ENCODE measurements around the gene ZNF625. TPM values are rescaled to one million over a fixed set of nuclear protein-coding genes. Genes with fewer than 3 reads are reported as not detected.

Gene ZNF625
- total and polyA plus RNA-seq, 9 donors: 1.5 to 19.6 (median 8.9) TPM

GRCh38 chr19:12155324-12155860 is 1.1 kb downstream of the ZNF625 start:
- H3K27ac ChIP-seq: no peak overlapping the region
- 12 to 13% (median 12%) methylated on average over 11 of the region's 11 CpGs for WGBS, 3 donors
- intact Hi-C loops (cut with DNase I): loop anchor here in 1 of 4 donors (5.0 kb wide), 1 partner anchor 343 kb away; the partner anchor contains the start of gene ZNF440

DNA sequence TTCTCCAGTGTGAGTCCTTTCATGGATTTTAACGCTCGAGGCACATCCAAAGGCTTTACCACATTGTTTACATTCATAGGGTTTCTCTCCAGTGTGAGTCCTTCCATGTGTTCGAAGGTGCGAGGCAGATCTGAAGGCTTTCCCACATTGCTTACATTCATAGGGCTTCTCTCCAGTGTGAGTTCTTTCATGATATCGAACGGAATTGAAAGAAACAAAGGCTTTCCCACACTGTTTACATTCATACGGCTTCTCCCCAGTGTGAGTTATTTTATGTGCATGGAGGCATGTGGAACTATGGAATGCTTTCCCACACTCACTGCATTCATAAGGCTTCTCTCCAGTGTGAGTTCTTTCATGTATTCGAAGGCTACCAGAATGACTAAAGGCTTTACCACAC is 11.2 kb downstream of the ZNF625 start:
- 89 to 95% (median 92%) methylated on average over 8 of the region's 8 CpGs for WGBS, 3 donors
- Histone ChIP-seq H3K9me3 (no peaks in the 10 kb centered on the region), H3K4me3 (no peak overlapping the region), H3K27me3 (no peaks in the 10 kb centered on the region), H3K36me3 (no peaks in the 10 kb centered on the region), H3K4me1 (ENCODE audit: insufficient read depth) (no peaks in the 10 kb centered on the region), H3K27ac (no peak overlapping the region)
- DNase-seq: no peak
- no peak for TF ChIP-seq POLR2A (IDR thresholded peaks at IDR 0.05)
- TF ChIP-seq, protein P1, sequence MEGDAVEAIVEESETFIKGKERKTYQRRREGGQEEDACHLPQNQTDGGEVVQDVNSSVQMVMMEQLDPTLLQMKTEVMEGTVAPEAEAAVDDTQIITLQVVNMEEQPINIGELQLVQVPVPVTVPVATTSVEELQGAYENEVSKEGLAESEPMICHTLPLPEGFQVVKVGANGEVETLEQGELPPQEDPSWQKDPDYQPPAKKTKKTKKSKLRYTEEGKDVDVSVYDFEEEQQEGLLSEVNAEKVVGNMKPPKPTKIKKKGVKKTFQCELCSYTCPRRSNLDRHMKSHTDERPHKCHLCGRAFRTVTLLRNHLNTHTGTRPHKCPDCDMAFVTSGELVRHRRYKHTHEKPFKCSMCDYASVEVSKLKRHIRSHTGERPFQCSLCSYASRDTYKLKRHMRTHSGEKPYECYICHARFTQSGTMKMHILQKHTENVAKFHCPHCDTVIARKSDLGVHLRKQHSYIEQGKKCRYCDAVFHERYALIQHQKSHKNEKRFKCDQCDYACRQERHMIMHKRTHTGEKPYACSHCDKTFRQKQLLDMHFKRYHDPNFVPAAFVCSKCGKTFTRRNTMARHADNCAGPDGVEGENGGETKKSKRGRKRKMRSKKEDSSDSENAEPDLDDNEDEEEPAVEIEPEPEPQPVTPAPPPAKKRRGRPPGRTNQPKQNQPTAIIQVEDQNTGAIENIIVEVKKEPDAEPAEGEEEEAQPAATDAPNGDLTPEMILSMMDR (IDR thresholded peaks at IDR 0.05): no peak
- no peak for TF ChIP-seq EP300 (IDR thresholded peaks at IDR 0.05)
- intact Hi-C loops (cut with DNase I): loop anchor here in 1 of 4 donors (10.0 kb wide), 2 partner anchors 81 to 351 kb away; partner anchors contain the start of genes ZNF491 and ZNF844

More at GRCh38 chr19:12155324-12155860, 1.1 kb downstream of the ZNF625 start:
- peak overlapping the region; percentile 71 for H3K4me3 ChIP-seq
- H3K36me3 ChIP-seq: no peaks in the 10 kb centered on the region
- H3K4me1 ChIP-seq (ENCODE audit: insufficient read depth): peaks cover 2% of the 10 kb centered on the region
- no peak for DNase-seq
- TF ChIP-seq, protein P1 (IDR thresholded peaks at IDR 0.05): no peak
- no peak for TF ChIP-seq EP300 (IDR thresholded peaks at IDR 0.05)
- no peak for TF ChIP-seq POLR2A (IDR thresholded peaks at IDR 0.05)
- no peaks in the 10 kb centered on the region for H3K27me3 ChIP-seq
- no peaks in the 10 kb centered on the region for H3K9me3 ChIP-seq

DNA sequence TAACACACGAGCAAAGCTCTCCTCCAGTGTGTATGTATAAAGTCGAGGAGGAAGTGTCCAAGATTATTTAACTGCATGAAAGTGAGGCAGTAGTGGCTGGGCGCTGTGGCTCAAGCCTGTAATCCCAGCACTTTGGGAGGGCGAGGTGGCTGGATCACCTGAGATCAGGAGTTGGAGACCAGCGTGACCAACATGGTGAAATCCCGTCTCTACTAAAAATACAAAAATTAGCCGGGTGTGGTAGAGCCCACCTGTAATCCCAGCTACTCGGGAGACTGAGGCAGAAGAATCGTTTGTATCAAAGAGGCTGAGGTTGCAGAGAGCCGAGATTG is 15.2 kb downstream of the ZNF625 start:
- Histone ChIP-seq H3K36me3 (no peaks in the 10 kb centered on the region), H3K4me1 (ENCODE audit: insufficient read depth) (no peaks in the 10 kb centered on the region), H3K9me3 (no peaks in the 10 kb centered on the region), H3K27me3 (no peaks in the 10 kb centered on the region), H3K27ac (no peak overlapping the region), H3K4me3 (no peak overlapping the region)
- 53 to 63% (median 56%) methylated on average over 10 of the region's 10 CpGs for WGBS, 3 donors
- intact Hi-C loops (cut with DNase I): loop anchor here (2.0 to 10.0 kb wide), 7 partner anchors 77 to 347 kb away; partner anchors contain the start of genes ZNF844 (in 3 of the 4), ZNF491 (in 1 of the 4) and ZNF700 (in 1 of the 4)
- DNase-seq: no peak
- TF ChIP-seq, protein P1 (IDR thresholded peaks at IDR 0.05): peak in 1 of 3 donors; percentile 3
- no peak for TF ChIP-seq EP300 (IDR thresholded peaks at IDR 0.05)

DNA sequence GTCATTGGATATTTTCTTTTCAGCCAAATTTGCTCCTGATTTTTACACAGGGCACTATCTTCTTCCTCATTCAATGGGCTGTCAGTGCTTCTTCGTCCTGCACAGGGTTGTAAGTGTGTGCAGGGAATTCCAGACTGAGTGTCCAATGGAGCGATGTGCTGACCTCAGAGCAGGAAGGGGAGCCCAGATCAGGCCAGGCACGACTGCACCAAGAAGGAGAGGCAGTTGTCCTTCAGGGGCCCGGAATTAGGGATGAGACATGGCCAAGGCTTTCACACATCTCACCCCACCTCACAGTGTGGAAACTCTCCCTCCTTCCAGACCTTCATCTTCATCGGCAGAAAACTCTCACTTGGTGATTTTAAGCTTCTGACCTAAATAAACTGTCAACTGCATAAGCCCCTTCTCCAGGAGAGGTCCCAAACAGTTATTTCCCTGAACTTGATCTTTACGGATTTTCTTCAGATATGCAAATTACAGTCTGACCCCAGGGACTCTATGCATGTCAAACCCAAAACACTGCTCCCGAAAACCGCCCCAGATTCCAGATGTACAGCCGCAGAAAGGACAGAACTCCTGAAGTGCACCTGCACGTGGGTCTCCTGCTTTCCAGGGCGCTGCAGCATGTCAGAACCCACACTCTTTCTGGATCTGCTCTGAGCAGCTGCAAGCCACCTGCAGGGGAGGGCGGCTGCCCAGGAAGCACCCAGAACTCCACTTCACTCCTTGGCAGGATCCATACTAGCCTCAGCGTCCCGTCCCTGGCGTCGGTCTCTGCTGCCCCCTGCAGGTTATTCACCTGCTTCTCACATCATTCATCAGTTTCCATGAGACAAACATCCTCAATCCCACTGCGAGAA is 15.8 kb downstream of the ZNF625 start:
- Histone ChIP-seq H3K27ac (no peak overlapping the region), H3K27me3 (no peaks in the 10 kb centered on the region), H3K9me3 (no peaks in the 10 kb centered on the region), H3K4me3 (peak overlapping the region; percentile 61), H3K36me3 (no peaks in the 10 kb centered on the region), H3K4me1 (ENCODE audit: insufficient read depth) (no peaks in the 10 kb centered on the region)
- intact Hi-C loops (cut with DNase I): loop anchor here (2.0 to 10.0 kb wide), 7 partner anchors 76 to 346 kb away; partner anchors contain the start of genes ZNF844 (in 3 of the 4), ZNF491 (in 1 of the 4) and ZNF700 (in 1 of the 4)
- DNase-seq: peak; percentile 83 to 92 (median 90)
- WGBS, 3 donors: 2% methylated on average over 17 of the region's 17 CpGs
- TF ChIP-seq POLR2A (IDR thresholded peaks at IDR 0.05) (no peak), EP300 (IDR thresholded peaks at IDR 0.05) (no peak)
- TF ChIP-seq, protein P1 (IDR thresholded peaks at IDR 0.05): peak; percentile 88 to 93 (median 88)
